Natural killer cell (primary cell): ENCODE measurements around the gene LRRC57. TPM values are rescaled to one million over a fixed set of nuclear protein-coding genes. Genes with fewer than 3 reads are reported as not detected.

ENCODE experiments used
- ATAC-seq, 3 donors: fragments of 150-1000 bp in 2 of 3; fragments of 200-7000 bp in 1 of 3; cut with Tn5 transposase; 1 replicate in 1 of 3; 2 replicates in 2 of 3; pipeline ENCODE4 v1.10.0; 2021; ENCODE audit warnings: mild to moderate bottlenecking in 2 of 3, moderate library complexity in 2 of 3
- DNase-seq, 2 donors: peaks; one replicate each; pipeline versions ENCODE4 v3.0.0 to v3.0.0-alpha.2; 2013 to 2021; ENCODE audit warnings: mixed read lengths in 1 of 2
- H3K27ac ChIP-seq: one replicate; pipeline ENCODE4 v1.5.1; 2013; ENCODE audit warnings: mild to moderate bottlenecking, low read length
- H3K27me3 ChIP-seq: one replicate; pipeline ENCODE4 v1.6.1; 2013; ENCODE audit warnings: low read length; ENCODE audit not compliant: control insufficient read depth, insufficient read depth
- H3K36me3 ChIP-seq: one replicate; pipeline ENCODE4 v1.6.1; 2013; ENCODE audit warnings: low read length; ENCODE audit not compliant: control insufficient read depth, insufficient read depth
- H3K4me1 ChIP-seq: one replicate; pipeline ENCODE4 v1.6.1; 2013; ENCODE audit warnings: low read length; ENCODE audit not compliant: control insufficient read depth, insufficient read depth
- H3K4me3 ChIP-seq: one replicate; pipeline ENCODE4 v1.5.1; 2013; ENCODE audit warnings: low read length
- H3K9me3 ChIP-seq: one replicate; pipeline ENCODE4 v1.6.1; 2013; ENCODE audit warnings: low read length; ENCODE audit not compliant: control insufficient read depth, insufficient read depth
- H3K27ac Mint-ChIP-seq, 2 donors: one replicate each; pipeline ENCODE4 v1.8.0; 2022; ENCODE audit warnings: mild to moderate bottlenecking in 2 of 2, mixed read lengths in 2 of 2, moderate library complexity in 1 of 2
- H3K27me3 Mint-ChIP-seq, 2 donors: one replicate each; pipeline ENCODE4 v1.8.0; 2022; ENCODE audit warnings: low read depth in 2 of 2, mixed read lengths in 2 of 2
- H3K36me3 Mint-ChIP-seq: one replicate; pipeline ENCODE4 v1.8.0; 2022; ENCODE audit warnings: mixed read lengths
- H3K4me1 Mint-ChIP-seq, 2 donors: one replicate each; pipeline ENCODE4 v1.8.0; 2022; ENCODE audit warnings: mixed read lengths in 2 of 2
- H3K4me3 Mint-ChIP-seq: one replicate; pipeline ENCODE4 v1.8.0; 2022; ENCODE audit warnings: mild to moderate bottlenecking, moderate library complexity, mixed read lengths
- H3K9me3 Mint-ChIP-seq, 2 donors: one replicate each; pipeline ENCODE4 v1.8.0; 2022; ENCODE audit warnings: mixed read lengths in 2 of 2
- WGBS: methylation state at CpG from one replicate; pipeline ENCODE4 v1.1.7; 2013; ENCODE audit warnings: missing lambda C conversion rate; ENCODE audit not compliant: insufficient coverage; 5-methylcytosine and 5-hydroxymethylcytosine counted together
- intact Hi-C: fragments of 100-400 bp; cut with micrococcal nuclease; formaldehyde crosslinking; loops from one replicate; pipeline ENCODE4 v1.14.2; 2022
- total RNA-seq, 4 donors: library from RNA; stranded (reverse); fragments of 120-200 nt in 1 of 4; gene quantifications; one replicate each; pipeline versions ENCODE4 v1.2.3 to v1.2.4, GENCODE V29; 2013 to 2022
- TF ChIP-seq, protein P1 (sequence below): fragments of 200-600 bp; IDR thresholded peaks from one replicate; pipeline ENCODE4 v1.8.0; 2022; ENCODE audit warnings: antibody characterized with exemption

The LRRC57 gene
- total RNA-seq, 3 donors from 2014 or later (not counting 1 experiment from before 2014, with no cell fraction given), result 29.4 to 43.9 (median 29.4) TPM

DNA sequence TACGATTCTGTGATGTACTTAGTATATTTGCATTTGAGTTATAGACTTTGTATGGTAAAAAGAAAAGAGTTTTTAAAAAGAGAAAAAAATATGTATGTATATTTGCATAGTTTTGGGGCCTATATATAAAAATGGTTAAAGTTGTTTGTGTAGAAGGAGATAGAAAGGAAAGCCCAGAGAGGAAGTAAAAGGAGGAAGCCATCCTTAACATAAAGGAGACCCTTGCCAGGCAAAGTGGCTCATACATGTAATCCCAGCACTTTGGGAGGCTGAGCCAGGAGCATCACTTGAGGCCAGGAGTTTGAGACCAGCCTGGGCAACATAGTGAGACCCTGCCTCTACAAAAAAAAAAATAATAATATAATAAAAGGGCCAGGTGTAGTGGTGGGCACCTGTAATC is 44.8 kb downstream of the LRRC57 start:
- H3K9me3 Mint-ChIP-seq, result no peaks in the 10 kb centered on the region
- Histone ChIP-seq H3K36me3 (no peaks in the 10 kb centered on the region), H3K9me3 (no peaks in the 10 kb centered on the region), H3K27me3 (no peaks in the 10 kb centered on the region), H3K27ac (no peak overlapping the region), H3K4me1 (peaks cover 7% of the 10 kb centered on the region), H3K4me3 (no peak overlapping the region)
- H3K36me3 Mint-ChIP-seq, result no peaks in the 10 kb centered on the region
- no peak overlapping the region for H3K4me3 Mint-ChIP-seq
- TF ChIP-seq, protein P1, sequence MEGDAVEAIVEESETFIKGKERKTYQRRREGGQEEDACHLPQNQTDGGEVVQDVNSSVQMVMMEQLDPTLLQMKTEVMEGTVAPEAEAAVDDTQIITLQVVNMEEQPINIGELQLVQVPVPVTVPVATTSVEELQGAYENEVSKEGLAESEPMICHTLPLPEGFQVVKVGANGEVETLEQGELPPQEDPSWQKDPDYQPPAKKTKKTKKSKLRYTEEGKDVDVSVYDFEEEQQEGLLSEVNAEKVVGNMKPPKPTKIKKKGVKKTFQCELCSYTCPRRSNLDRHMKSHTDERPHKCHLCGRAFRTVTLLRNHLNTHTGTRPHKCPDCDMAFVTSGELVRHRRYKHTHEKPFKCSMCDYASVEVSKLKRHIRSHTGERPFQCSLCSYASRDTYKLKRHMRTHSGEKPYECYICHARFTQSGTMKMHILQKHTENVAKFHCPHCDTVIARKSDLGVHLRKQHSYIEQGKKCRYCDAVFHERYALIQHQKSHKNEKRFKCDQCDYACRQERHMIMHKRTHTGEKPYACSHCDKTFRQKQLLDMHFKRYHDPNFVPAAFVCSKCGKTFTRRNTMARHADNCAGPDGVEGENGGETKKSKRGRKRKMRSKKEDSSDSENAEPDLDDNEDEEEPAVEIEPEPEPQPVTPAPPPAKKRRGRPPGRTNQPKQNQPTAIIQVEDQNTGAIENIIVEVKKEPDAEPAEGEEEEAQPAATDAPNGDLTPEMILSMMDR, result no peak
- no peak for ATAC-seq
- DNase-seq, result no peak
- no peaks in the 10 kb centered on the region for H3K27me3 Mint-ChIP-seq
- WGBS, result 80% methylated on average over 1 of the region's 1 CpG
- peaks cover 18 to 23% of the 10 kb centered on the region in 2 donors for H3K4me1 Mint-ChIP-seq
- intact Hi-C loops, result no loop called here
- no peak overlapping the region for H3K27ac Mint-ChIP-seq

DNA sequence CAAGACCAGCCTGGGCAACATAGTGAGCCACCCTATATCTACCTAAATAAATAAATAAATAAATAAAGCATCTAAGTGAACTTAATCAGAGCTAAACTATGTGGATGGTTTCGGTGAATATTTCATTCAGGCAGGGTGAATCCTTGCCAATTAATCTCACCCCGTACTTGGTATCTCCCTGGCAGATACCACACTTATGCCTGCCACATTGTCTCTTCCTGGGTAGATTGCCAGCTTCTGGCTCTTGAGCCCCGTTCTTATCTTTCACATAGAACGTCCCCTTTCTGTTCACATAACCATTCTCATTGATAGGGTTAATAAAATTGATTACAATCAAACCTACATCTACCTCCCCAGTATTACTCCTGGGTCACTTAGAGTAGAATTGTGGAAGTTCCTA is 46.1 kb downstream of the LRRC57 start:
- Mint-ChIP-seq H3K36me3 (no peaks in the 10 kb centered on the region), H3K9me3 (no peaks in the 10 kb centered on the region), H3K4me1 (peaks cover 23 to 29% of the 10 kb centered on the region in 2 donors), H3K27ac (no peak overlapping the region), H3K4me3 (no peak overlapping the region), H3K27me3 (no peaks in the 10 kb centered on the region)
- H3K36me3 ChIP-seq, result no peaks in the 10 kb centered on the region
- TF ChIP-seq, protein P1, result no peak
- ATAC-seq (no peak), DNase-seq (no peak)
- no peak overlapping the region for H3K4me3 ChIP-seq
- no peaks in the 10 kb centered on the region for H3K27me3 ChIP-seq
- no peaks in the 10 kb centered on the region for H3K9me3 ChIP-seq
- H3K4me1 ChIP-seq, result peaks cover 14% of the 10 kb centered on the region
- 92% methylated on average over 4 of the region's 4 CpGs for WGBS
- intact Hi-C loops, result no loop called here
- H3K27ac ChIP-seq, result no peak overlapping the region

GRCh38 chr15:42499858-42500609 is 48.6 kb downstream of the LRRC57 start:
- Histone ChIP-seq H3K9me3 (no peaks in the 10 kb centered on the region), H3K36me3 (no peaks in the 10 kb centered on the region), H3K27ac (no peak overlapping the region), H3K27me3 (no peaks in the 10 kb centered on the region), H3K4me1 (peaks cover 25% of the 10 kb centered on the region), H3K4me3 (no peak overlapping the region)
- TF ChIP-seq, protein P1, result no peak
- Mint-ChIP-seq H3K27ac (no peak overlapping the region), H3K4me3 (no peak overlapping the region), H3K4me1 (peaks cover 44 to 47% of the 10 kb centered on the region in 2 donors), H3K9me3 (no peaks in the 10 kb centered on the region), H3K27me3 (no peaks in the 10 kb centered on the region), H3K36me3 (no peaks in the 10 kb centered on the region)
- intact Hi-C loops, result loop anchor here (5.0 to 10.0 kb wide), 2 partner anchors 47 to 155 kb away; partner anchors contain the start of genes HAUS2 and LRRC57
- 89% methylated on average over 12 of the region's 12 CpGs for WGBS
- no peak for ATAC-seq
- no peak for DNase-seq
